ENCODE measurements around the gene SLC4A7.
"Not testable (repeated sequence)": the region's sequence is repeated elsewhere in the genome, so short reads cannot be mapped to it uniquely, and the experiment has no call there.

SLC4A7 gene

DNA sequence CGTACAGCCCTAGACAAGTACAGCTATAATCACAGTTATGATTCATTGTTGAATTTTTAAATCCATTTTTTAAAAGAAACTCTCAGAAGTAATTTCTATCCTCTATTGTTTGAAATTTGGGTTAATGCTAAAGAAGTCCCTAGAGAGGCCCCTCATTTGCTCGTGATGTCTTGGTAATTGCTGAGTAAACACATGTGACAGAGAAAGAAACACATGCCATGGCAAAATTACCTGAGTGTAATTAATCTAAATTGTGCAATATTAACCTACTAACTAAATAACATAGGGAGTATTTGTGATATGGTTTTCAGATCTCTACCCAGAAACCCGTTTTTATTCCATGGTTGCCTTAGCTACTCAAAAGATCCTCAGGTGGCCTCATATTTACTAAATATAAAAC, 125.8 kb downstream of the SLC4A7 start:
- DNase-seq (ENCODE audit: low read depth), result no peak

GRCh38 chr3:27357665-27358258, 126.4 kb downstream of the SLC4A7 start:
- no peak for DNase-seq (ENCODE audit: low read depth)

GRCh38 chr3:27356976-27357375, 127.2 kb downstream of the SLC4A7 start:
- DNase-seq (ENCODE audit: low read depth), result no peak

DNA sequence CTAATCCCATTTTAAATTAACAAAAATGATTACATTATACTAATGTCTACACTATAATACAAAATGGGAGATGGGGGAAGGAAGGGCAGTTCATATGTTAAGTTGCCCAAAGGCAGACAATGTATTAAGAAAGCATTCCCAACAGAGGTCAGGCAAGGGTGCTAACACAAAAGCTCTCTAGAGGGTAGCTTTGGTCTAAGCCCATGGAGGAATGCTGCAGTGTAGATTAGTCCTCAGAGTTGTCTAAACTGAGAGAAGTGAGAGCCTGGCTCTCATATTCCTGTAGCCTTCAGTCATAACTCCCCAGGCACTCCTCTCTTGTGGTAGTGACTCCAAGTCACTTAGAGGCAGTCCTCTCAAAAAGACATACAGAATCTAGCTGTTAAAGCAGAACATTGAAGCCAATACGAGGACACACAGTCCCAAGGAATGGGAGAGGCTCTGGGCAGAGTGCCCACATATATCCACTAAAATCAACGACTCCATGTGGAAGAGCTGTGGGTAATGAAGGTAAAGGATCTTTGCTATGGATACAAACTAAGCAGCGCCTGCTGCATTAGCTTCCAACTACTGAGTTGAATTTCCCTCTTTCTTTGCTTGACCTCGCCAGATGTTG, 129.5 kb downstream of the SLC4A7 start:
- no peak for DNase-seq (ENCODE audit: low read depth)

- no peak for DNase-seq (ENCODE audit: low read depth)
Observed at GRCh38 chr3:27354161-27354560, 130.0 kb downstream of the SLC4A7 start.

- DNase-seq (ENCODE audit: low read depth), result peak; percentile 14
Observed at GRCh38 chr3:27353221-27353620, 131.0 kb downstream of the SLC4A7 start.

DNA sequence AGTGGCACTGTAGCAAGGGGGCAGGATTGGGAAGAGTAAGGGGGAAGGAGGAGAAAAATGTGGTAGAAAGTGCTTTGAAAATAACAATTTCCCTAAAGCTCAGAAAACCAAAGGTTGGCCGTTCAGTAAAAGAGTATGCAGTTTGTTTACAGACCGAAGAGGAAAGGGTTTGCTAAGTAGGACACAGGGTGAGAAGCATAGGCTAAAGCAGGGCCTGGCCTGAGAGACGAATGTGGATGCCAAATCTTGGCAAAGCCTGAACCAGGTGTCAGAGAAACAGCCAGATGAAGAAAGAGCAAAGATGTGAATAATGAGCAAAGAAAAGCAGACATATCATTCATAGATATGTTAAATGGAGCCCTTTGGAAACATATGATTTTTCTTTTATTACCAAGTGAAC, 132.1 kb downstream of the SLC4A7 start:
- DNase-seq (ENCODE audit: low read depth), result no peak

DNA sequence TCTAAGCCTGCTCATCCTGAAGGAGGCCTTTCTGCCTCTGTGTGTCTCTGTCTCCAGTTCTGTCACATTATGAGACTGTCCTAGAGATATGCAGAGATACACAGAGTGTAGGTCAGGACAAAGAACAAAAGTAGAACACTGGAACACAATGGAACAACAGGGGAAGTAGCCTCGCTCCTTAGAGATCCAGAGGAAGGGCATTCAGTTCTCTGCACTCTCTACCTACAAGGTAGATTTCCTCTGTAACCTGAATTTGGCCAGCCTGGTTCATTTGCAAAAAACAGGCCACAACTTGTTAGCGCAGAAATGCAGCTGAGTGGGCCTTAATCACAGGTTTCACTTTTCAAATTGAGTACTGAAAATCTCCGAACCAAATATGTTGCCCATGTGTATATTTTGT, 134.4 kb downstream of the SLC4A7 start:
- no peak for DNase-seq (ENCODE audit: low read depth)

GRCh38 chr3:27345959-27346865, 138.0 kb downstream of the SLC4A7 start:
- no peak for DNase-seq (ENCODE audit: low read depth)

GRCh38 chr3:27345493-27345892, 138.7 kb downstream of the SLC4A7 start:
- DNase-seq (ENCODE audit: low read depth), result no peak

DNA sequence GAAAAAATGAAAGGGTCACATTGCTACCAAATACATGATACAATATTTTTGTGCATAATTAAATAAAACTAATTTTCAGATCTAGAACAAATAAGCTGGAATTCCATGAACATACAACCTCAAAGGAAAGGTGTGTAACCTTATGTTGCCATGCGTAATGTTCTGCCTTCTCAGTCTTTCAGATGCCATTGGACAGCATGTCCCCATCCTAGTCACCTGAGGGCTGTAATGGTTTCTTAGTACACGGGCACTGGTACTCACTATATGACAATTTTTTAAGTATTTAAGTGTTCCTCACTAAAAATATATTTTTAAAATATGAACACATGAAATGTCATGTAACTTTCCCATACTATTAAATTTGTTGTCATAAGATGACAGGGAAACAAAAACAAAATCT, 139.1 kb downstream of the SLC4A7 start:
- DNase-seq (ENCODE audit: low read depth), result no peak

GRCh38 chr3:27344192-27344591, 140.0 kb downstream of the SLC4A7 start:
- DNase-seq (ENCODE audit: low read depth), result no peak

DNA sequence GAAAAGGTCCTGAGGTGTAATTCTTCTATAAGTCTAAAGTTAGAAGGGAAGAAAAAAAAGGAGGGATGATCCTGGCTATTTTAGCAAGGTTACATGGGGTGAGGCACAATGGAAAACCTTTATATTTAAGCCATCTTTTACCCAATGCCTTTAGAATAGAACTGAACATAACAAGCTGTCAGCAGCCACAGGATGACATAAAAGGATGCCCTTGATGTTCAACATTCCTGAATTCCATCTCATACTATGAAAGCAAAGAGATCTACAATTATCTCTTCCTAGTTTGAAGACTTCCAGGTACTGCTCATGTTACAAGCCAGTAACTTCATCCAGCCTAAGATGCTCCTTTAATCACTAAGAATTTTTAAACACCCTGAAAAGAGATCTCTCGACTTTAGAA, 141.9 kb downstream of the SLC4A7 start:
- no peak for DNase-seq (ENCODE audit: low read depth)

DNA sequence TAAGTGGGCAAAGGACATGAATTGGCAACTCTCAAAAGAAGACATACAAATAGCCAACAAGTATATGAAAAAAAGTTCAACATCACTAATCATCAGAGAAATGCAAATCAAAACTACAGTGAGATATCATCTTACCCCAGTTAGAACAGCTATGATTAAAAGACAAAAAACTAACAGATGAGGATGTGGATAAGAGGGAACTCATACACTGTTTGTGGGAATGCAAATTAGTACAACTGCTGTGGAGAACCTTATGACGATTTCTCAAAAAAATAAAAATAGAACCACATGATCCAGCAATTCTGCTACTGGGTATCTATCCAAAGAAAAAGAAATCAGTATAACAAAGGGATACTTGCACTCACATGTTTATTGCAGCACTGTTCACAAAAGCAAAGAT, 143.7 kb downstream of the SLC4A7 start:
- DNase-seq (ENCODE audit: low read depth), result no peak

DNA sequence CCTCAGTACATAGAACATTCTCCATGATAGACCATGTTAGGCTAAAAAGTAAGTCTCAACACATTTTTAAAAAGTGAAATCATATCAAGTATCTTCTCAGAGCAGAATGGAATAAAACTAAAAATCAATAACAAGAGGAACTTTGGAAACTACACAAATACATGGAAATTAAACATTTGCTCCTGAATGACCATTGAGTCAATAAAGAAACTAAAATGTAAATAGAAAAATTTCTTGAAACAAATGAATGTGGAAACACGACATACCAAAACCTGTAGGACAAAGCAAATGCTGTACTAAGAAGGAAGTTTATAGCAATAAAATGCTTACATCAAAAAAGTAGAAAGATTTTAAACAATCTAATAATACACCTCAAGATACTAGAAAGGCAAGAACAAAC, 148.6 kb downstream of the SLC4A7 start:
- no peak for DNase-seq (ENCODE audit: low read depth)

- no peak for DNase-seq (ENCODE audit: low read depth)
Observed at GRCh38 chr3:27333843-27334242, 150.3 kb downstream of the SLC4A7 start.

GRCh38 chr3:27328982-27329762, 155.0 kb downstream of the SLC4A7 start:
- DNase-seq (ENCODE audit: low read depth), result not testable (repeated sequence)

- DNase-seq (ENCODE audit: low read depth), result peak; percentile 90
Observed at GRCh38 chr3:27326629-27327545, 157.3 kb downstream of the SLC4A7 start.

- peak; percentile 9 for DNase-seq (ENCODE audit: low read depth)
Observed at GRCh38 chr3:27326202-27326601, 158.0 kb downstream of the SLC4A7 start.

- DNase-seq (ENCODE audit: low read depth), result no peak
Observed at GRCh38 chr3:27325419-27325818, 158.8 kb downstream of the SLC4A7 start.

GRCh38 chr3:27324686-27325085, 159.5 kb downstream of the SLC4A7 start:
- no peak for DNase-seq (ENCODE audit: low read depth)

All from GM04503 (cell line).